HepG2 (cell line): ENCODE results near the gene TPSAB1. TPM values are rescaled to one million over a fixed set of nuclear protein-coding genes. Genes with fewer than 3 reads are reported as not detected.

Experiments
- ATAC-seq: fragments of 200-7000 bp; cut with Tn5 transposase; 3 replicates; pipeline ENCODE4 v1.9.1; 2020; ENCODE audit warnings: mild to moderate bottlenecking, moderate library complexity
- BruUV-seq: library from RNA; stranded (reverse); fragments of 400-500 nt; replicated peaks from 2 replicates; lab custom pipeline; 2021; lab: Mats Ljungman, UMichigan
- CTCF ChIA-PET: fragments of 300-600 bp; formaldehyde crosslinking; extraction: SDS; loops from one replicate; lab custom pipeline; 2021; ENCODE audit warnings: low total read pairs, inconsistent platforms, low intra/inter-chr PET ratio; lab: Yijun Ruan, JAX
- POLR2A ChIA-PET: fragments of 350-600 bp; sonication (Branson Sonifier 250); formaldehyde crosslinking; loops from one replicate; lab custom pipeline; 2020; ENCODE audit warnings: antibody characterized with exemption, inconsistent platforms; lab: Yijun Ruan, JAX
- DNase-seq: peaks from one replicate; pipeline ENCODE4 v3.0.0-alpha.2; 2015; ENCODE audit warnings: low spot score
- FAIRE-seq: peaks from 3 replicates; lab custom pipeline; 2011; peaks lifted over from hg19 to GRCh38; lab: Jason Lieb, UNC
- H2AFZ ChIP-seq: one replicate; pipeline ENCODE4 v1.6.1; 2011; ENCODE audit warnings: low read length, inconsistent platforms
- H3K27ac ChIP-seq: fragments of 300-600 bp; 3 replicates; pipeline ENCODE4 v1.8.0; 2011; ENCODE audit warnings: mixed run types, mild to moderate bottlenecking, mixed read lengths, low read length, inconsistent platforms; ENCODE audit not compliant: insufficient read depth; ENCODE audit errors: extremely low read length
- H3K27me3 ChIP-seq, 2 experiments: fragments of 200-600 bp in 1 of 2; 2 replicates in 1 of 2; 3 replicates in 1 of 2; pipeline versions ENCODE4 v1.6.0 to v1.8.0; 2011; ENCODE audit warnings: low read length in 2 of 2, mild to moderate bottlenecking in 2 of 2, moderate library complexity in 2 of 2, inconsistent platforms in 1 of 2; ENCODE audit not compliant: insufficient read depth in 2 of 2, control insufficient read depth in 1 of 2
- H3K36me3 ChIP-seq, 2 experiments: fragments of 200-600 bp in 1 of 2; replicated peaks in 1 of 2; 2 replicates in 1 of 2; 3 replicates in 1 of 2; pipeline versions ENCODE4 v1.5.1 to v1.8.0; 2011; ENCODE audit warnings: low read length in 2 of 2, inconsistent platforms in 1 of 2; ENCODE audit not compliant: insufficient read depth in 2 of 2, control insufficient read depth in 1 of 2
- H3K4me1 ChIP-seq: 2 replicates; pipeline ENCODE4 v1.5.1; 2012; ENCODE audit warnings: low read length, inconsistent platforms; ENCODE audit not compliant: insufficient read depth
- H3K4me2 ChIP-seq: 2 replicates; pipeline ENCODE4 v1.6.0; 2011; ENCODE audit warnings: low read depth, low read length, inconsistent platforms
- H3K4me3 ChIP-seq, 3 experiments: fragments of 200-600 bp in 1 of 3; sonication (generic), shearing (Covaris generic) in 1 of 3; replicated peaks in 1 of 3; 2 replicates each; pipeline ENCODE4 v1.5.1; 2011 to 2016; ENCODE audit warnings: low read length in 3 of 3, inconsistent platforms in 2 of 3, low read depth in 2 of 3, mild to moderate bottlenecking in 2 of 3, control low read depth in 1 of 3, mixed read lengths in 1 of 3; ENCODE audit not compliant: insufficient read depth in 1 of 3
- H3K79me2 ChIP-seq: one replicate; pipeline ENCODE4 v1.6.1; 2011; ENCODE audit warnings: low read length, inconsistent platforms; ENCODE audit not compliant: insufficient read depth
- H3K9ac ChIP-seq: 2 replicates; pipeline ENCODE4 v1.6.0; 2011; ENCODE audit warnings: mild to moderate bottlenecking, low read depth, low read length, inconsistent platforms; ENCODE audit not compliant: insufficient read depth
- H3K9me3 ChIP-seq: 2 replicates; pipeline ENCODE4 v1.5.1; 2012; ENCODE audit warnings: mild to moderate bottlenecking, low read length
- H4K20me1 ChIP-seq: 2 replicates; pipeline ENCODE4 v1.6.0; 2011; ENCODE audit warnings: inconsistent platforms, mild to moderate bottlenecking, low read length, moderate library complexity; ENCODE audit not compliant: insufficient read depth
- CBX2 ChIP-seq, 2 experiments: fragments of 200-600 bp in 1 of 2; sonication (generic); formaldehyde crosslinking in 1 of 2; IDR thresholded peaks; 2 replicates each; pipeline versions ENCODE4 v1.7.0 to v1.8.1; 2018 to 2022; ENCODE audit warnings: low read depth in 2 of 2, low read length in 1 of 2, mild to moderate bottlenecking in 1 of 2, missing genetic modification reagents in 1 of 2
- FOSL2 ChIP-seq: sonication (generic); formaldehyde crosslinking; IDR thresholded peaks from 2 replicates; pipeline ENCODE4 v1.4.0; 2020; ENCODE audit warnings: missing genetic modification reagents
- FOXA1 ChIP-seq, 2 experiments: fragments of 450-650 bp in 1 of 2; sonication (generic) in 1 of 2; formaldehyde crosslinking in 1 of 2; IDR thresholded peaks; 2 replicates each; pipeline versions ENCODE4 v1.4.0 to v1.6.1; 2016 to 2020; ENCODE audit warnings: missing genetic modification reagents in 1 of 2
- FUBP1 ChIP-seq: sonication (generic); formaldehyde crosslinking; IDR thresholded peaks from 2 replicates; pipeline ENCODE4 v1.5.1; 2020; ENCODE audit warnings: missing genetic modification reagents, mild to moderate bottlenecking, borderline replicate concordance
- PRMT3 ChIP-seq: sonication (generic); formaldehyde crosslinking; IDR thresholded peaks from 2 replicates; pipeline ENCODE4 v1.8.1; 2022; ENCODE audit warnings: low read depth, mild to moderate bottlenecking, moderate library complexity, missing genetic modification reagents, borderline replicate concordance
- SP5 ChIP-seq: IDR thresholded peaks from 2 replicates; pipeline ENCODE4 v1.6.1; 2016; ENCODE audit warnings: low read depth, borderline replicate concordance
- ZNF33A ChIP-seq: sonication (generic); formaldehyde crosslinking; IDR thresholded peaks from 2 replicates; pipeline ENCODE4 v1.5.1; 2020; ENCODE audit warnings: missing genetic modification reagents, mild to moderate bottlenecking, moderate library complexity, borderline replicate concordance
- ZNF431 ChIP-seq: sonication (generic); formaldehyde crosslinking; IDR thresholded peaks from 2 replicates; pipeline ENCODE4 v1.9.0; 2022; ENCODE audit warnings: missing genetic modification reagents, low read depth, mild to moderate bottlenecking, borderline replicate concordance
- ZNF484 ChIP-seq: sonication (generic); formaldehyde crosslinking; IDR thresholded peaks from 2 replicates; pipeline ENCODE4 v1.5.1; 2020; ENCODE audit warnings: mild to moderate bottlenecking, low read depth, missing genetic modification reagents, borderline replicate concordance
- ZNF589 ChIP-seq: sonication (generic); formaldehyde crosslinking; conservative IDR thresholded peaks from 2 replicates; pipeline ENCODE4 v1.8.0; 2022; ENCODE audit warnings: mild to moderate bottlenecking, moderate library complexity, missing genetic modification reagents
- ZSCAN9 ChIP-seq: IDR thresholded peaks from 2 replicates; pipeline ENCODE4 v1.6.1; 2016; ENCODE audit warnings: borderline replicate concordance
- WGBS: methylation state at CpG from one replicate; pipeline ENCODE4 v1.1.6; 2017; ENCODE audit warnings: low lambda C conversion rate; 5-methylcytosine and 5-hydroxymethylcytosine counted together
- in situ Hi-C: cut with HindIII; loops from 2 replicates; pipeline ENCODE4 v1.10.0; 2017; ENCODE audit warnings: low pct_unique_long_range_greater_than_20kb; ENCODE audit not compliant: extremely low pct_ligation_motif_present
- intact Hi-C: fragments of 100-400 bp; cut with micrococcal nuclease; formaldehyde crosslinking; loops from one replicate; pipeline ENCODE4 v1.10.0; 2022; ENCODE audit not compliant: unreplicated experiment
- polyA plus RNA-seq, 8 experiments: library from polyadenylated mRNA; depleted of rRNA in 3 of 8; stranded (reverse) in 7 of 8; unstranded in 1 of 8; fragments of >200 nt; fragmentation: Illumina TruSeq in 4 of 8; extraction: Trizol in 4 of 8; gene quantifications; 2 replicates each; pipeline versions ENCODE4 v1.2.1 to v1.2.3, GENCODE V29; 2011 to 2016; ENCODE audit warnings: low read depth in 4 of 8, missing spikeins in 1 of 8, mixed read lengths in 1 of 8; ENCODE audit not compliant: insufficient read depth in 1 of 8
- total RNA-seq, 5 experiments: library from RNA; depleted of rRNA; stranded (reverse); fragments of >200 nt; fragmentation: Illumina TruSeq; extraction: Trizol; gene quantifications; 2 replicates each; pipeline ENCODE4 v1.2.3, GENCODE V29; 2016; ENCODE audit warnings: low read depth in 1 of 5
- TF ChIP-seq, protein P1 (sequence below): sonication (generic); formaldehyde crosslinking; IDR thresholded peaks from 2 replicates; pipeline ENCODE4 v1.8.1; 2023; ENCODE audit warnings: mild to moderate bottlenecking, missing genetic modification reagents

The TPSAB1 gene
- total and polyA plus RNA-seq, 2 of the 13 experiments (the other 11 are each of a cell fraction or from before 2014, with no cell fraction given), result 0.12 TPM; not detected in 1

GRCh38 chr16:1202274-1202673, 38.2 kb upstream of the TPSAB1 start:
- H4K20me1 ChIP-seq, result peaks cover 9% of the 10 kb centered on the region; the same call in 1 of the 2 replicates
- no peak overlapping the region for H3K4me2 ChIP-seq
- H3K4me1 ChIP-seq, result peaks cover 16% of the 10 kb centered on the region
- POLR2A ChIA-PET, result no interaction called here
- no peaks in the 10 kb centered on the region for H3K79me2 ChIP-seq
- H3K27me3 ChIP-seq, result peaks cover 0 to 11% of the 10 kb centered on the region in 2 experiments; a peak in 2 of 5 replicates
- DNase-seq (no peak), ATAC-seq (no peak), FAIRE-seq (no peak)
- WGBS, result 89% methylated on average over 10 of the region's 18 CpGs
- H3K4me3 ChIP-seq, result no peak overlapping the region
- CTCF ChIA-PET, result no interaction called here
- TF ChIP-seq FUBP1 (no peak), SP5 (CRISPR knock-in tag) (no peak), ZNF484 (no peak), ZNF33A (CRISPR knock-in tag) (no peak), ZSCAN9 (CRISPR knock-in tag) (no peak), ZNF431 (CRISPR knock-in tag) (no peak), FOSL2 (CRISPR knock-in tag) (no peak), CBX2 (IDR thresholded peaks at IDR 0.05; ENCODE audit: low read depth, low read length) (no peak), CBX2 (CRISPR knock-in tag; IDR thresholded peaks at IDR 0.05; ENCODE audit: low read depth) (no peak), FOXA1 (IDR thresholded peaks at IDR 0.05) (no peak), FOXA1 (CRISPR knock-in tag; IDR thresholded peaks at IDR 0.05) (no peak), PRMT3 (no peak), ZNF589 (CRISPR knock-in tag) (no peak)
- TF ChIP-seq, protein P1, sequence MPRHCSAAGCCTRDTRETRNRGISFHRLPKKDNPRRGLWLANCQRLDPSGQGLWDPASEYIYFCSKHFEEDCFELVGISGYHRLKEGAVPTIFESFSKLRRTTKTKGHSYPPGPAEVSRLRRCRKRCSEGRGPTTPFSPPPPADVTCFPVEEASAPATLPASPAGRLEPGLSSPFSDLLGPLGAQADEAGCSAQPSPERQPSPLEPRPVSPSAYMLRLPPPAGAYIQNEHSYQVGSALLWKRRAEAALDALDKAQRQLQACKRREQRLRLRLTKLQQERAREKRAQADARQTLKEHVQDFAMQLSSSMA, result no peak
- H3K9ac ChIP-seq, result no peak overlapping the region
- in situ Hi-C loops, result loop anchor here (25.0 kb wide), 1 partner anchor 390 kb away; the partner anchor contains the start of gene GNG13
- H3K27ac ChIP-seq, result no peak overlapping the region
- BruUV-seq, result no TSS peak
- H3K36me3 ChIP-seq, result no peaks in the 10 kb centered on the region
- H3K9me3 ChIP-seq, result no peaks in the 10 kb centered on the region
- no peak overlapping the region for H2AFZ ChIP-seq
- intact Hi-C loops, result no loop called here
